ENCODE results near the gene CBY2.
"Not testable (repeated sequence)": the region's sequence is repeated elsewhere in the genome, so short reads cannot be mapped to it uniquely, and the experiment has no call there.

DNA sequence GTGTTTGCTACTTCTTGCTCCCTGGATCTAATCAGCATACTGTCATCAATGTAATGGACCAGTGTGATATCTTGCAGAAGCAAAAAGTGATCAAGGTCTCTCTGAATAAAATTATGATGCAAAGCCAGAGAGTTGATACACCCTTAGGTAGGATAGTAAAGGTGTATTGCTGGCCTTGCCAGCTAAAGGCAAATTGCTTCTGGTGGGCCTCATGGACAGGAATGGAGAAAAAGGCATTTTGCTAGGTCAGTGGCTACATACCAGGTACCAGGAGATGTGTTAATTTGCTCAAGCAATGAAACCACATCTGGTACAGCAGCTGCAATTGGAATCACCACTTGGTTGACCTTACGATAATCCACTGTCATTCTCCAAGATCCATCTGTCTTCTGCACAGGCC, 54.4 kb downstream of the CBY2 start:
- TF ChIP-seq, protein P1, sequence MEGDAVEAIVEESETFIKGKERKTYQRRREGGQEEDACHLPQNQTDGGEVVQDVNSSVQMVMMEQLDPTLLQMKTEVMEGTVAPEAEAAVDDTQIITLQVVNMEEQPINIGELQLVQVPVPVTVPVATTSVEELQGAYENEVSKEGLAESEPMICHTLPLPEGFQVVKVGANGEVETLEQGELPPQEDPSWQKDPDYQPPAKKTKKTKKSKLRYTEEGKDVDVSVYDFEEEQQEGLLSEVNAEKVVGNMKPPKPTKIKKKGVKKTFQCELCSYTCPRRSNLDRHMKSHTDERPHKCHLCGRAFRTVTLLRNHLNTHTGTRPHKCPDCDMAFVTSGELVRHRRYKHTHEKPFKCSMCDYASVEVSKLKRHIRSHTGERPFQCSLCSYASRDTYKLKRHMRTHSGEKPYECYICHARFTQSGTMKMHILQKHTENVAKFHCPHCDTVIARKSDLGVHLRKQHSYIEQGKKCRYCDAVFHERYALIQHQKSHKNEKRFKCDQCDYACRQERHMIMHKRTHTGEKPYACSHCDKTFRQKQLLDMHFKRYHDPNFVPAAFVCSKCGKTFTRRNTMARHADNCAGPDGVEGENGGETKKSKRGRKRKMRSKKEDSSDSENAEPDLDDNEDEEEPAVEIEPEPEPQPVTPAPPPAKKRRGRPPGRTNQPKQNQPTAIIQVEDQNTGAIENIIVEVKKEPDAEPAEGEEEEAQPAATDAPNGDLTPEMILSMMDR (IDR thresholded peaks at IDR 0.05) = not testable (repeated sequence)
- not testable (repeated sequence) for TF ChIP-seq POLR2AphosphoS5 (IDR thresholded peaks at IDR 0.05)

Measured in stomach (tissue), 4 donors.